PC-3 (cell line): Measurements from ENCODE around the gene LRRTM4. TPM values are rescaled to one million over a fixed set of nuclear protein-coding genes. Genes with fewer than 3 reads are reported as not detected.

Source experiments
- ATAC-seq: fragments of 200-7000 bp; cut with Tn5 transposase; 2 replicates; pipeline ENCODE4 v1.9.1; 2020; ENCODE audit warnings: mild to moderate bottlenecking, moderate library complexity
- BruUV-seq: library from RNA; stranded (reverse); fragments of 400-500 nt; replicated peaks from 2 replicates; lab custom pipeline; 2021; lab: Mats Ljungman, UMichigan
- CTCF ChIA-PET: fragments of 300-600 bp; sonication (Branson Sonifier 250); formaldehyde crosslinking; loops from one replicate; lab custom pipeline; 2022; ENCODE audit warnings: antibody characterized with exemption; lab: Charles Lee
- POLR2A ChIA-PET: fragments of 300-600 bp; sonication (Branson Sonifier 250); formaldehyde crosslinking; loops from one replicate; lab custom pipeline; 2022; ENCODE audit warnings: antibody characterized with exemption; ENCODE audit not compliant: unreplicated experiment; lab: Charles Lee
- DNase-seq: peaks from one replicate; pipeline ENCODE4 v3.0.0-alpha.2; 2015
- H2AFZ ChIP-seq: fragments of 300-600 bp; sonication (generic); 2 replicates; pipeline ENCODE4 v1.6.0; 2016; ENCODE audit warnings: antibody characterized with exemption, low read length
- H3F3A ChIP-seq: fragments of 300-600 bp; sonication (generic); one replicate; pipeline ENCODE4 v1.6.0; 2017; ENCODE audit warnings: antibody characterized with exemption, low read length, control low read depth, mild to moderate bottlenecking; ENCODE audit not compliant: unreplicated experiment
- H3K27ac ChIP-seq: fragments of 300-600 bp; sonication (generic); 2 replicates; pipeline ENCODE4 v1.5.1; 2016; ENCODE audit warnings: mild to moderate bottlenecking, low read length
- H3K27me3 ChIP-seq: fragments of 300-600 bp; sonication (generic); 2 replicates; pipeline ENCODE4 v1.6.1; 2016; ENCODE audit warnings: low read length, mixed read lengths
- H3K36me3 ChIP-seq: fragments of 300-600 bp; sonication (generic); 2 replicates; pipeline ENCODE4 v1.6.1; 2016; ENCODE audit warnings: low read depth, mixed run types, low read length, mixed read lengths
- H3K4me1 ChIP-seq: fragments of 300-600 bp; sonication (generic); 2 replicates; pipeline ENCODE4 v1.5.1; 2016; ENCODE audit warnings: low read length; ENCODE audit not compliant: insufficient read depth
- H3K4me2 ChIP-seq: fragments of 300-600 bp; sonication (generic); 2 replicates; pipeline ENCODE4 v1.6.0; 2016; ENCODE audit warnings: low read length
- H3K4me3 ChIP-seq: fragments of 300-600 bp; sonication (generic); 2 replicates; pipeline ENCODE4 v1.5.1; 2016; ENCODE audit warnings: mild to moderate bottlenecking, low read length, mixed read lengths
- H3K79me2 ChIP-seq: fragments of 300-600 bp; sonication (generic); 2 replicates; pipeline ENCODE4 v1.6.1; 2017; ENCODE audit warnings: low read length, mixed read lengths
- H3K9ac ChIP-seq: fragments of 300-600 bp; sonication (generic); 2 replicates; pipeline ENCODE4 v1.6.0; 2016; ENCODE audit warnings: mild to moderate bottlenecking, low read length
- H3K9me2 ChIP-seq: fragments of 300-600 bp; sonication (generic); replicated peaks from 2 replicates; pipeline ENCODE4 v1.6.1; 2016; ENCODE audit warnings: mixed run types, low read length, mixed read lengths
- H3K9me3 ChIP-seq: fragments of 300-600 bp; sonication (generic); 2 replicates; pipeline ENCODE4 v1.6.1; 2016; ENCODE audit warnings: low read length, mixed read lengths
- H4K20me1 ChIP-seq: fragments of 300-600 bp; sonication (generic); 2 replicates; pipeline ENCODE4 v1.6.1; 2016; ENCODE audit warnings: low read length, mixed read lengths
- CTCF ChIP-seq: fragments of 300-600 bp; sonication (generic); conservative IDR thresholded peaks from 2 replicates; pipeline ENCODE4 v1.5.1; 2017; ENCODE audit warnings: antibody characterized with exemption, low read depth, mild to moderate bottlenecking, low read length
- EZH2 ChIP-seq: fragments of 300-600 bp; sonication (generic); IDR thresholded peaks from one replicate; pipeline ENCODE4 v1.6.1; 2017; ENCODE audit warnings: antibody characterized with exemption, mild to moderate bottlenecking, low read length; ENCODE audit not compliant: unreplicated experiment
- EZH2phosphoT487 ChIP-seq: fragments of 300-600 bp; sonication (generic); IDR thresholded peaks from 2 replicates; pipeline ENCODE4 v1.6.1; 2018; ENCODE audit warnings: mild to moderate bottlenecking, antibody characterized with exemption, low read length, borderline replicate concordance
- intact Hi-C: fragments of 100-400 bp; cut with micrococcal nuclease; formaldehyde crosslinking; loops from 2 replicates; pipeline ENCODE4 v1.9.0; 2023
- total RNA-seq: library from RNA; depleted of rRNA; stranded (reverse); fragments of >200 nt; gene quantifications from 2 replicates; pipeline ENCODE4 v1.2.3, GENCODE V29; 2014

The LRRTM4 gene
- total RNA-seq, 1 experiment from 2014 or later, result not detected

GRCh38 chr2:77309725-77310124 is 212.5 kb downstream of the LRRTM4 start:
- POLR2A ChIA-PET, result no interaction called here
- intact Hi-C loops, result no loop called here
- no peaks in the 10 kb centered on the region for H3F3A ChIP-seq
- H3K9me2 ChIP-seq, result no peaks in the 10 kb centered on the region
- CTCF ChIA-PET, result no interaction called here
- no peak for TF ChIP-seq CTCF
- no peak for TF ChIP-seq EZH2phosphoT487
- TF ChIP-seq EZH2, result no peak
- no peak overlapping the region for H3K27ac ChIP-seq
- no peaks in the 10 kb centered on the region for H3K79me2 ChIP-seq
- no peaks in the 10 kb centered on the region for H3K36me3 ChIP-seq
- ATAC-seq, result no peak
- no peak overlapping the region for H3K9ac ChIP-seq
- no peaks in the 10 kb centered on the region for H4K20me1 ChIP-seq
- no peak overlapping the region for H3K4me2 ChIP-seq
- H3K4me1 ChIP-seq, result no peaks in the 10 kb centered on the region
- no peak for DNase-seq
- 0 out of 2 replicates have a peak, but pooled peaks cover 2% of the 10 kb centered on the region for H3K9me3 ChIP-seq
- no peaks in the 10 kb centered on the region for H3K27me3 ChIP-seq
- H2AFZ ChIP-seq, result no peak overlapping the region
- BruUV-seq, result no TSS peak
- no peak overlapping the region for H3K4me3 ChIP-seq

- 0 out of 2 replicates have a peak, but pooled peaks cover 2% of the 10 kb centered on the region for H3K9me3 ChIP-seq
- TF ChIP-seq EZH2 (no peak), CTCF (no peak), EZH2phosphoT487 (no peak)
- H3K4me3 ChIP-seq, result no peak overlapping the region
- ChIA-PET CTCF (no interaction called here), POLR2A (no interaction called here)
- ATAC-seq (no peak), DNase-seq (no peak)
- no peaks in the 10 kb centered on the region for H3K36me3 ChIP-seq
- intact Hi-C loops, result no loop called here
- BruUV-seq, result no TSS peak
- no peaks in the 10 kb centered on the region for H3K4me1 ChIP-seq
- H3F3A ChIP-seq, result no peaks in the 10 kb centered on the region
- H3K9me2 ChIP-seq, result no peaks in the 10 kb centered on the region
- no peaks in the 10 kb centered on the region for H4K20me1 ChIP-seq
- H3K9ac ChIP-seq, result no peak overlapping the region
- no peaks in the 10 kb centered on the region for H3K27me3 ChIP-seq
- no peaks in the 10 kb centered on the region for H3K79me2 ChIP-seq
- no peak overlapping the region for H3K27ac ChIP-seq
- no peak overlapping the region for H3K4me2 ChIP-seq
- H2AFZ ChIP-seq, result no peak overlapping the region
Measured at GRCh38 chr2:77301441-77301840, 220.7 kb downstream of the LRRTM4 start.

- H3K27ac ChIP-seq, result no peak overlapping the region
- no peak for TF ChIP-seq CTCF
- H4K20me1 ChIP-seq, result no peaks in the 10 kb centered on the region
- BruUV-seq, result no TSS peak
- no peaks in the 10 kb centered on the region for H3K27me3 ChIP-seq
- H3K79me2 ChIP-seq, result no peaks in the 10 kb centered on the region
- ChIA-PET CTCF (no interaction called here), POLR2A (no interaction called here)
- no peak overlapping the region for H2AFZ ChIP-seq
- no peak overlapping the region for H3K9ac ChIP-seq
- H3K9me2 ChIP-seq, result no peaks in the 10 kb centered on the region
- H3K9me3 ChIP-seq, result 0 out of 2 replicates have a peak, but pooled peaks cover 3% of the 10 kb centered on the region
- H3F3A ChIP-seq, result no peaks in the 10 kb centered on the region
- DNase-seq, result no peak
- no peak for ATAC-seq
- no peak overlapping the region for H3K4me2 ChIP-seq
- no peaks in the 10 kb centered on the region for H3K36me3 ChIP-seq
- no peak overlapping the region for H3K4me3 ChIP-seq
- H3K4me1 ChIP-seq, result no peaks in the 10 kb centered on the region
- intact Hi-C loops, result no loop called here
Measured at GRCh38 chr2:77296791-77297190, 225.4 kb downstream of the LRRTM4 start.
